Kidney tubule cell (primary cell): ENCODE results near the gene DNAH10.
"Not testable (repeated sequence)": the region's sequence is repeated elsewhere in the genome, so short reads cannot be mapped to it uniquely, and the experiment has no call there.

Experiments used
- DNase-seq: peaks from one replicate; pipeline ENCODE4 v3.0.0-alpha.2; 2018; ENCODE audit warnings: low spot score

The DNAH10 gene

DNA sequence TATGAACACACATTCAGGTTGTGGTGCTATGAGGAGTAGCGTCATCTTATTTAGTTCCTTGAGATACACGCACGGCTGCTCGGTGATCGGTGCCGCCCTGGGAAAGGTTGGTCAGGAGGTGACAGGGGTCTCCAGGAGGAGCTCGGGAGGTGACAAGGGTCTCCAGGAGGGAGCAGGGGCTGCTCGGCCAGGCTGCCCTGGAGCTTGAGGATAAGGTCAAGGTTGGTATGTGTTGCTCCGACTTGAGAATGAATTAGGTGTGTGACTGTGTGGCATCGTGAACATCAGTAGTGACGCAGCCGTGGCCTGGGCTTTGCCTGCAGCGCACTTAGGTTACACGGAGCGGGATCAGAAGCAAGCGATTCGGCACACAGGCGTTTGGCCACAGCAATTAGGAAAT, 174.4 kb downstream of the DNAH10 start:
- no peak for DNase-seq

DNA sequence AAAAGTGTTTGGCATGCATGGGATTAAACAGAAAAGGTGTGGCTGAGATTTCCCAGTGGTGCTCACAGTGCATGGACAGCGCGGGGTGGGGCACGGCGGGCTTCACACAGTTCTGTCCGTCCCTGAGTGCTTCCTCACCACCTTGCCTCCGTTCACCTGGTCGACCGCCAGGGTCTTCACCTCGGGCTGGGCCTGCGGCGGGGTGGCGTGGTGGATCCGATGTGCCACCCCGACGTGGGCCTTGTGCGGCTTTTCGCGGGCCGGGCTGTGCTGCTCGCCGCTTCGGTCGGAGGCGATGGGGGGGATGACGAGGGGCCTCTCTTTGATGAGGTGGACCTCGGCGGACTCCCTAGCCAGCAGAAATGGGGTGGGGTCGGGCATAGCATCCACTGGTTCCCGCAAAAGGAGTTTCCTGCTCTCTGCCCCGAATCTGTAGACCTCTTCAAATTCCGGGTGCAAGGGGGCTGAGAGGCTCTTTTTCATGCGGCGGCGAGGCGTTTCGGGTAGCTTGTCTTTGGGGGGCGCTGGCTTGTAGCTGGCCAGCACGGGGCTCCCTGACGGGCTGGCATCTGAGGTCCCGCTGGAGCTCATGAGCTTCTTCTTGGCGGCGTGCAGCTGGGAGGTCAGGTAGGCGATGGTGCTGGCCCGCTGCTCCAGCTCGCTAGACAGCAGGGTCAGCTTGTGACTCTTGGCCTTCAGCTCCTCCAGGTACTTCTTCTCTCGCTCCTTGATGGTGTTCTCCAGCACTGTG, 175.0 kb downstream of the DNAH10 start:
- DNase-seq, result no peak

DNA sequence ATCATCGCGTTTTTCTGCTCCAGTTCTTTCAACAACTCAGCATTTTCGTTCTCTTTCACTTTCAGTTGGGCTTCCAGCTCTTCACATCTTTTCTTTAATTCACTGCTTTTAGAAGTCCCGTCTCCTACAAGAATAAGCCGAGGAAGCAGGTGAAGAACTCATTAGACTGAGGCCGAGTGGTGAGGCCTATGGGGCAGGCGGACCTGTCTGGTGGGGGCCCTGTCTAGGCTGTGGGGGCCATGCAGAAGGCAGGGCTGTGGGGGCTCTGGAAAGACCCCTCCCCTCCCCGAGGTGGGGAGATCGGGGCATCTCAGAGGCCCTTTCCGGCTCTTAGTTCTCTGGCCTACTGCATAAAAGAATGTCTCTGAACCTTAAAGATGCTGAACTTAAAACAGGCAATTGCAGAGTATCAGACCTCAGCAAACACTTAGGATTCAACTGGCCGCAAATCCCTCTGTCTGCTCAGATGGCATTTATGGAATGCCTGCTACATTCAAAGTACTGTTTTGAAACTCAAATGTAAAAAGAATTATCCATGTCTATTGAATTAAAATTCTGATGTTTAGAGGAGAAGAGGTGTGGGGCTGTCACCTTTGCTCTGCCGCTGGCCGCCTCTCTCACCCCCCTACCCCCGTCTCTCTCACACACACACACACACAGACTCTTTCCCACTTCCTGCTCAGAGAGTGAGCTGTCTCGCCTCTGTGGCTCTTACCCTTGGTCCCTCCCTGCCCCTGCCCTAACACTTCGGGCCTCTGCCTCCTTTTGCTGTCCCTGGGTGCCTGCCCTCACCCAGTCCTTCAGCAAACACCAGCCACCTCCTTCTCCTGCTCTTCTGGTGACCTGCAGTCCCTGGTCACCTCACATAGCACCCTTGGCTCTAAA, 175.8 kb downstream of the DNAH10 start:
- DNase-seq, result peak; percentile 13

DNA sequence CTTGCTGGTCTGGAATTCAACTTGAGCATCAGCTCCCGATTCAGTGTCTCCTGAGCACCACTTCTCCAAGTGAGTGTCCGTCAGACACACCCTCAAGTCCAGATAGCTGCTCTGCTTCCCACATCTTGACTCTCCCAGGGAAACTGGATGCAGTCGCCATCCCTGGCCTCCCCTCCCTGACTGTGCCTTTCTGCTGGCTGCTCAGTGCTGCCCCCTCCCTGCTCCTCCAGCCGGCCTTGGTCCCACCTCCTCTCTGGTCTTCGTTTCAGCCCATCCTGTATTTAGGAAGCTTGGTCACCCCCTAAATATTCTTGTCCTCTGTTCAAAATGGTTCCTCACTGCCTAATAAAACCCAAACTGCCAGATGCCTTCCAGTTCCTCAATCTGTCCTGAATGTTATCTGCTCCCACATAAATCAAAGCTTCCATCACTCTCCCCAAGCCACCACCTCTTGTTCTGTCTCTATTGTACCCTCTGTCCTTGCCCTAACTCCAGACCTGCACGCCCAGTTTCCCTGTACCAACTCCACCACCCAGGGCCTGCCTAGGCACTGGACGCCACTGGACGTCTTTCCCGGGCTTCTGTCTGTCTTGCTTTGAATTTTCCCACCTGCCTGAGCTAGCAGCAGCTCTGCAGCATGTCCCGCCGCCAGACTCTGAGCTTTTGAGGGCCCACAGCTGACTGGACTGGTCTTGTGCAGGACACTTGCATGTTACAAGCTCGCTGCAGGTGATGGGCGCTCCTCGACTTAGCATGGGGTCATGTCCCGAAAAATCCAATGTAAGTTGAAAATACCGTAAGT, 176.8 kb downstream of the DNAH10 start:
- no peak for DNase-seq

DNA sequence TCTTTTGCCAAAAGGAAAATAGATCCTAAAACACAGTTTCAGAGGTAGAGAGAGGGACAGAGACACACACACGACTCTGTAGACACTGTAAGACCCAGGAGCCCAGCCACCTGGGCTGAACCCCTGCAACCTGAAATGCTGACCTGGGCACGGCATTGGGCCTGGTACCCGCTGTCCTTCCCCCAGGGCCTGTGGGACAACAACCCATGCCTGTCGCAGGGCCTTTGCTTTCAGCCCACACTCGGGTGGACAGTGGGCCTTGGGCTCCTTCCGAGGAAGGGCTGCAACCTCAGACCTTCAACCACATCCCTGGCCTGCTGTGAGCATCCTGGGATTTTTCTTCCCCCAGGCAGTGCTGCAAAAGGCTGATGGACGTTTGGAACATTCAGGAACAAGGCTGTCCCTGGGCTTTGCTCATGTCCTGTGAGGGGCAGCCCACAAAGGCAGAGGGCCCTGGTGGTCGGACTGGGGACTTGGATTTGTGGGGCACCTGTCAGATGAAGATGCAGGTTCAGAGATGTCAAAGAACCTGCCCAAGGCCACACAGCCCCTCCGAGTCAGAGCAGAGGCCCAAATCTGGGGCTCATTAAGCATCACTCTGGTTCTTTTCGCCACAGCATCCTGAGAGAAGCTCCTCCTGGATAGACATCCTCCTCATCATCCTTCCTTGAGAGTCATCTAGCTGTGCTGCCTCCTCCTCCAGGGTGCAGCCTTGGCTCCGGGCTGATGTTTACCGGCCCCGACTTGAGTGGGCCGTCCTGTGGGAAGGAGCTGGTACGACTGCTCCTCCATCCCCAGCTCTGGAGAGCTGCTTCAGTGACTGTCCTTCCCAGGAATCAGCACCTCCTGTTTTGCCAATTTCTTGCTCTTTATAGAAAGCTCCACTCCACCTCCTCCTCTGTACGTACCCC, 177.9 kb downstream of the DNAH10 start:
- no peak for DNase-seq

DNA sequence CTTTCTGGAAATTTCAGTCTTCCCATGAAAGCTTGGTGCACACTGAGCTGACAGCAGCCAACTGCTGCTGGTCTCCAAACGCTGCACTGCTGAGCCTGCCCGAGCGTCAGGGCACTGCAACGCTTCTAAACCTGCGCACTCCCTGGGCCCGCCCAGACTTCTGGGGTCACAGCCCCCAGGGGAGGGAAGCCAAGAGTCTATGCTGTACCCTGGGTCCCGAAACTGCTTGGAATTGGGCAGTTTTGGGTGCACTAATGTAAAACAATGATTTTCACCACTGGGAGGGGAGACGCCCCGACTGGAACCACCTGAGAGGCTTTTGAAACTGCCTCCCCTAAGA, 178.5 kb downstream of the DNAH10 start:
- DNase-seq, result no peak

DNA sequence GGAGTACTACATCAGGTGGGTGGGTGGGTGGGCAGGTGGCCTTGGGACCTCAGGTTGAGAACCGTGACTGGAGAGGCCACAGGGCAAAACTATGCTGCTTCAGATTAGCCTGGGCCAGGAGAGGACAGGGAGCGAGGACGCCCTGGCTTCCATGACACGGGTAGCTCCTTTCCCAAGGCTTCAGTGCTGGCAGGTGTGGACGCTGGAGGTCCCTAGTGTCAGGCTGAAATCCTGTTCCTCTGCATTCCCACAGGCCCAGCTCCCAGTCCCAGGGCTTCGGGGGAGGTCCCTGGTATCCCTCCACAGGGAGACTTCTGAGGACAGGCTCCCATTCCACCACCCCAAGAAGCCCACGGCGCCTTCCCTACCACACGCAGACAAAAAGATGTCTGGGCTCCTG, 178.9 kb downstream of the DNAH10 start:
- no peak for DNase-seq

DNA sequence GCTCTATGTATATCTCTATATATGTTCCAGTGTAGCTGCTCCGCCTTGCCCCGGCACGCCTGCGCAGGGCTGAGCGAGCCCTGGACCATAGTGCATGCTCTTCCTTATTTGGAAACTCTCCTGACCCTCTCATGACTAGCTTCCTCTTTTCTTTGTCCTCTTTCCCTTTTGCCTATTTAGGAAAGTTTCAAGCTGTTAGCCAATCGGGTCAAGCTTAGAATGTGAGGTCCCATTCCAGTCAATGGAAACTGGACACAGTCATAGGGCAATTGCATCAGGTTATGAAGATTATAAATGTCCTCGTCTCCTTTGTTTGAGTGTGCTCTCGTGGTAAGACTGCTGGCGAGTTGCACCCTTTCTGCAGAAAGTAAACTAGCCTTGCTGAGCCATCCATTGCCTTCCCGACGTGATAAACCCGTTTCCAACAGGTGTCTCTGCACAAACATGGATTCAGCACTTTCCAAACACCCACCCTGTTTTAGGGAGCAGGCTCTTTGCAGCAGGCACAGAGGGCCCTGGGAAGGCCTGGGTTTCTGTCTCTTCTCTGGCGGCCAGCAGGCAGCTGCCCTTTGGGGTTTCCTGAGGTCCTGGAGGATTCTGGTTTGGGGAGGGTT, 179.6 kb downstream of the DNAH10 start:
- DNase-seq, result no peak

DNA sequence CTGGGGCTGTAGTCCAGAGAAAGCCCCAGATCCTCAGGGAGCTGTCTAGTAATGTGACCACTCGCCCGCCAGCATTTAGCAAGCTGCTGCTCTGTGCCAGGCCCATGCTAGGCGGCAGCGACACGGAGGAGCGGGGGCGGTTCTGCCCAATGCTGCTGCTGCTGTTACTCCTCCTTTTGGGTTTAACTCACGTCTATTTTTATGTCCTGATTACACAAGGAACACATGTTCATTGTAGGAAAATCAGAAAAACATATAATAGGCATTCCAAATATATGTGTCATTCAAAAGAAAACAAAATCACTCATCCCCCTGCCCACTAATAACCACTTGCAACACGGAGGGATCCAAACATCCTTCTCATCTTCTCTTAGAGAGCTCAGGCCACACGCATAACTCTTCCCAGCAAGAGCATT, 180.1 kb downstream of the DNAH10 start:
- peak; percentile 9 for DNase-seq

DNA sequence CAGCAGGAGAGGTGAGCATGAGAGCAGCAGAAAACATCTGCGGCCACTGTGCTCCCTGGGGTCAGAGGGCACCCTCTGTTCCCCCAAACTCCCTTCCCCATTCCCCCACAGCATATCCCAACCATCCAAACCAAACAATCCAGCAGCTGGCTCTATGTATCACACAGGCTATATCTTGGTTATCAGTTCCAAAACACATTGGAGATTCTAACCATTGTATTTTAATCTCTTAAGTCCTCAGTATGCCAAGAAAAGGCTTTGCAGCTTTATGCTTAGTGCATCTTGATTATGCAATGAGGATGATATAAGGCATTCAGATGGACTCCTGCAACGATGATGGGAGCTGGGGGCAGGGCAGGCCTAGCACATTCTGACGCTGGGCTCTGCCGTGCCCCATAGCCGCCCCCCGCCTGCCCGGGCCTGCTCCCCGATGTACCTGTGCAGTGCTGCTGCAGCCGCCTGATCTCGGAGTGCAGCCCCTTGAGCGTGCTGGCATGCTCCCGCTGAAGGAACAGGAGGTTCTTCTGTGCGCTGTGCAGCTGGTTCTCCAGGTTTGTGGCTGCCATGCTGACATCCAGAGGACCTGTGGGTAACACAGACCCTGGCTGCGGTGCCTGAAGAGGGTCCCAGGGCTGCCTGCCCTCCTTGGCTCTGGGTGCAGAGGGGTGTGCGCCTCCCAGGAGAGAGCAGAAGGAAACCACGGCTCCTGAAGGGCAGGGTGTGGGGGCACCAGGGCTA, 181.0 kb downstream of the DNAH10 start:
- DNase-seq, result no peak

DNA sequence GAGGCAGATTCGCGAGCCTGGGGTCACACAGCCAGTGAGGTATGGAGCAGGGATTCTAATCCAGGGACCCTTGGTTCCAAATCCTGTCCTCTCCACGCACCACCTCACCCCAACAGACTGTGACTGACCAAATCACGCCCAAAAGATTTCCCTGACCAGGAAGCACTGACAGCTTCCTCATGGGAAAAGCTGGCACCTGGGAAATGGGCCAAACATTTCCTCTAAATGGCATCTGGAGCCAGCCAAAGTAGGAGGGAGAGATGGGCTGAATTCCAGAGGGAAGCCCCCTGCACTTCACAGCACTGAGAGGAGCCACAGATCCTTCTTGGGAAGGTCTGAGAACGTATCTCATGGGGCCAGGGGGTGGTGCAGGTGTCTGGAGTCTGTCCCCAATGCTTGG, 181.7 kb downstream of the DNAH10 start:
- no peak for DNase-seq

DNA sequence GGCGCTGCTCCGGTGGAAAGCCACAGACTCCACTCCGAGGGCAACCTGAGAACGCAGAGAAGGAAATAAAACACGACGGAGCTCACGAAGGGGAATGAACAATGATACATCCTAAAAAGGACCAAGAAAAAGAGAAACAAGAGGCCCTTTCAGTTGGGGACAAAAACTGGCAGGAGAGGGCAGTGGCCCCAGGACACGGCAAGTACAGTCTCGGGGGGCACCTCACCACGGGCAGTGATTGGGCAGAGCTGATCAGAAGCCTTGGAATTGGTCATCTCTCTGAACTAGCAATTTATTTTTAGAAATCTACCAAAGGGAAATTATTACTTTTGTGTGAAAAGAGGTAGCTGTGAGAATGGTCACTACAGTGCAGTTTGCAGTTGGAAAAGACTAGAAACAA, 182.6 kb downstream of the DNAH10 start:
- no peak for DNase-seq

DNA sequence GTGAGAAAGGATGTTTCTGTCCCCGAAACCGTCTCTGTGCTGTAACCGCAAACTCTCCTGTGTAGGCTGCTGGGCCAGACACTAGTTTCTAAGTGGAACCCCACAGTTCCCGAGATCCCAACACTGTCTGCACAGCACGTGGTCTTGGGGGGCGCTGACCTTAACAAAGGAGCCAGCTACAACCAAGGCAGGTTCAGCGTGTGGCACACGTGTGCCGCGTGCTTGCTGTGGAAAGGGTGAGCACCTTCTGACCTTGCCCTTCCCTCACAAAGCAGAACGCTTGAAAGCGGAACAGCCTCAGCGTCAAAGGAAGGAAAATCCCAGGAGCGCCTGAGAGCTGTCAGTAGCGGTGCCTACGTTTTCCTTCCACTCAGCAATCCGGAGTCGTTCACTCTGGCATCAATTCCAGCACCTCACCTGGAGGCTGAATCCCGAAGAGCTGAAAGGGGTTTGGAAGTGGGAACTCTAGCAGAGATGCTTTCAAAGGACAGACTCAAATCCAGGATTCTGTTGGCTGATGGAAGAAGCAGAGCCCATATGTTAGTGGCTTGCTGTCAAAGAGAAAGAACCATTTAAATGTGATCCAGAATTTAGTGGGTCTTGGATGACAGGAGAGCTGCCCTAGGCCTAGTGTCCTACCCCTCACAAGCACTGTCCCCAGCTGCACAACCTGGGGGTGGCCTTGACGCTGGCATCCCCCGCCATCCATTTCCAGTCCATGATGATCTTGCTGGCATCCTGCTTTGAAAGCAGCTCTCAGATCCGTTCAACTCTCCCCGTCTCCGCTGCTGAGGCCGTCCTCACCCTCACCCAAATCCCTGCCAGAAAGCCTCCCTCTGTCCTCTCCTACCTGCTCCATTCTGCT, 183.4 kb downstream of the DNAH10 start:
- no peak for DNase-seq

DNA sequence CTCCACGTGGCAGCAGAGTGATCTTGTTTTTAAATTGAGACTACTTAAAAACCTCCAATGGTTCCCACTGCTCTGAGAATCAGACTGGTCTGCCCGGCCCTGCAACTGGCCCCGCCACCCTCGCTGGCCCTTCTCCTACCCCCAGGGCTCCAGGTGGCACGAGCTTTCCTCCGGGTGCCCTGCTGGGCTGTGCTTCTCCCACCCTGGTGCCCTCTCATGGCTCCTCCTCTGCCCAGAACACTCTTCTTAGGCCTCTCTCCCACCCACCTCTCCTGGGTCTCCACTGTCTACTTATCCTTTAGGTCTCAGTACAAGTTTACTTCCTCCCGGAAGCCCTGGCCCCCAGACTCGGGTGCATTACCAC, 184.0 kb downstream of the DNAH10 start:
- no peak for DNase-seq

DNA sequence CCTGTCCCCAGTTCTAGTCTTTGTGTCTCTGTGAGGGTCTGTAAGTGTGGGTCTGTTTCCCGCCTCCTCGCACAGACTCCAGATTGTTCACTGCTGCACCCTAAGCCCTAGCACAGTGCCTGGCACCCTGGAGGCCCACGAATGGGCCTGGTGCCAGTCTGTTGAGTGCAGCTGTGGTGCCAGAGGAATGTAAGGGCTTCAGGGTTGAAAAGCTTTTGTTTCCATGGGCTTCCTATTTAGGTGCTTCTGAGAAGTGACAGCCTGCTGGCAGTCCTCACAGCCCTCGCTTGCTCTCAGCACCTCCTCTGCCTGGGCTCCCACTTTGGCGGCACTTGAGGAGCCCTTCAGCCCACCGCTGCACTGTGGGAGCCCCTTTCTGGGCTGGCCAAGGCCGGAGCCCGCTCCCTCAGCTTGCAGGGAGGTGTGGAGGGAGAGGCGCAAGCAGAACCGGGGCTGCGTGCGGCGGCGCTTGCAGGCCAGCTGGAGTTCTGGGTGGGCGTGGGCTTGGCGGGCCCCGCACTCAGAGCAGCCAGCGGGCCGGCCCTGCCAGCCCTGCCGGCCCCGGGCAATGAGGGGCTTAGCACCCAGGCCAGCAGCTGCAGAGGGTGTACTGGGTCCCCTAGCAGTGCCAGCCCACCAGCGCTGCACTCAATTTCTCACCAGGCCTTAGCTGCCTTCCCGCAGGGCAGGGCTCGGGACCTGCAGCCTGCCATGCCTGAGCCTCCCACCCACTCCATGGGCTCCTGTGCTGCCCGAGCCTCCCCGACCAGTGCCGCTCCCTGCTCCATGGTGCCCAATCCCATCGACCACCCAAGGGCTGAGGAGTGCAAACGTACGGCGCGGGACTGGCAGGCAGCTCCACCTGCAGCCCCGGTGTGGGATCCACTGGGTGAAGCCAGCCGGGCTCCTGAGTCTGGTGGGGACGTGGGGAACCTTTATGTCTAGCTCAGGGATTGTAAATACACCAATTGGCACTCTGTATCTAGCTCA, 184.7 kb downstream of the DNAH10 start:
- not testable (repeated sequence) for DNase-seq

DNA sequence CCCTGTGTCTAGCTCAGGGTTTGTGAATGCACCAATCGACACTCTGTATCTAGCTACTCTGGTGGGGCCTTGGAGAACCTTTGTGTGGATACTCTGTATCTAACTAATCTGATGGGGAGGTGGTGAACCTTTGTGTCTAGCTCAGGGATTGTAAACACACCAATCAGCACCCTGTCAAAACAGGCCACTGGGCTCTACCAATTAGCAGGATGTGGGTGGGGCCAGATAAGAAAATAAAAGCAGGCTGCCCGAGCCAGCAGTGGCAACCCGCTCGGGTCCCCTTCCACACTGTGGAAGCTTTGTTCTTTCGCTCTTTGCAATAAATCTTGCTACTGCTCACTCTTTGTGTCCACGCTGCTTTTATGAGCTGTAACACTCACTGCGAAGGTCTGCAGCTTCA, 185.4 kb downstream of the DNAH10 start:
- DNase-seq, result not testable (repeated sequence)

DNA sequence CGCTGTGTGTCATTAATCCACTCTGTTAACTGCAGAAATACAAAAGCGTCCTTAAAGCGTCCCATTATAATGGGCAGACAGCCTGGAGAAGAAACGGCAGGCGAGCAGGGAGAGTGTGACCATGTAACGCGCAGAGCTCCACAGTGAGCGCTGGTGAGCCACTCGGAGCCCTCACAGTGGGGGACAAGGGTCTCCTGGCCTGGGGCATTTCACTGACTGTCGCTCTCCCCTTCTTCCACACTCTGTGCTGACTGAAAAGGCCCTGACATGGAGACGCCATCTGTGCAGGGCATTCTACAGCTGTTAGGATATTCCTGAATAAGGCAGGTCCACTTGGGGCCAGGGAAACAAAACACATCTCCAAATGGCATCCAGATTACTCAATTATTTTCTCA, 186.3 kb downstream of the DNAH10 start:
- no peak for DNase-seq
